Heart left ventricle (tissue), 13 donors: ENCODE measurements around the gene ZNF500.

ENCODE experiments used
- CTCF ChIP-seq, 12 donors: fragments of 200-600 bp; sonication (generic) in 4 of 12; IDR thresholded peaks; one replicate each; pipeline versions ENCODE4 v1.5.0 to v1.8.0; 2018 to 2022; ENCODE audit warnings: antibody characterized with exemption in 12 of 12, mild to moderate bottlenecking in 5 of 12
- POLR2A ChIP-seq, 2 donors: fragments of 450-650 bp; IDR thresholded peaks; one replicate each; pipeline ENCODE4 v1.6.1; 2017; ENCODE audit warnings: antibody characterized with exemption in 2 of 2, mild to moderate bottlenecking in 2 of 2, moderate library complexity in 2 of 2
- donor health status: ischemic (EF 13 %, LVEDD 7.1; RV severe dilation, severe dysfunction).
- donor health status: DM: no; HTN: yes; CAD: no.
- donor health status: DM: no; HTN: no; CAD: no.
- donor health status: ischemic (EF 25% LVEDD 6.9; RV normal size, moderate dysfunction).
- donor health status: ischemic (EF 25% LVEDD 5.7; RV mildly dilated, moderate dysfunction).
- donor health status: ischemic (EF 35%, LVEDD 5.7; RV mildly dilated, moderate dysfunction).
- donor health status: nonischemic (EF 11% LVEDD 7.7; RV severe dilation, severe dysfunction).
- donor health status: DM: yes; HTN: yes; CAD: no.
- donor health status: PGD.
- donor health status: ischemic (EF 29% LVEDD 5.4; RV normal size, mild dysfunction).
- donor health status: nonischemic (EF 23%, LVEDD 6.1; RV moderate dilation, normal function).

GRCh38 chr16:4724661-4725270, 42.2 kb downstream of the ZNF500 start:
- TF ChIP-seq CTCF (IDR thresholded peaks at IDR 0.05), result no peak
- TF ChIP-seq POLR2A (IDR thresholded peaks at IDR 0.05), result no peak
